ENCODE data around the gene RAG1.

The RAG1 gene

DNA sequence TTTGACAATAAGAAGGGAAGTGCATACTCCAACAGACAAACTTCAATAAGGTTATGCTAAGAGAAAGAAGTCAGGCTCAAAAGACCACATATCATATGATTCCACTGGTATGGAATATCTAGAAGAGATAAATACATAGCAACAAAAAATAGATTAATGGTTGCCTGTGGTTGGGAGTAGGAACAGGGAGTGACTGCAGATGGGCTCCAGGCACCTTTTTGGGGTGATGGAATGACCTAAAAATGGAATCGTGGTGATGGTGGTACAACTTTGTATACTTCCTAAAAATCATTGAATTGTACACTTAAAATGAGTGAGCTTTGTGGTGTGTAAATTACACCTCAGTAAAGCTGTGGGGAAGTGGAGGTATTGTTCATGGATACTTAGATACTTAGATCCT lies 59.2 kb downstream of the RAG1 start:
- DNase-seq (ENCODE audit: low read depth in 1 of 2, low spot score in 1 of 2): no peak

DNA sequence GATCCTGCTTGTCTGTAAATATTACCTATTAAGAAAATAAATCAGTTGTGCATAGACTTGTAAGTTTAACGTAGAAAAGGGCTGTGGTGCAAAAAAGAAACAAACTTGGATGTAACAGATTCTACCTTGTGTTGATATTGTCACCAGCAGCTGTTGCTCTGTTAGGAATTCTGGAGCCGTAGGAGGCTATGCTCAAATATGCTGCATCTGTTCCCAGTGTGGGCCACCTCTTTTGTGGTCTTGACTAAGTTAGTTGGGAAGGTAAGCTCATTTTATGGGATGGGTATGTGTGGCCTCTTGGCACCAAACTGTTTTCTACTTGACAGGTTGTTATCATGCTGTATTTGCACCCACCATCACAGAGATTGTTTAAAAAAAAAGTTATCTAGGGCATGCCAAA lies 59.7 kb downstream of the RAG1 start:
- DNase-seq (ENCODE audit: low read depth in 1 of 2, low spot score in 1 of 2): no peak

- no peak for DNase-seq (ENCODE audit: low read depth in 1 of 2, low spot score in 1 of 2)
These were observed 60.3 kb downstream of the RAG1 start for GRCh38 chr11:36628141-36628540.

DNA sequence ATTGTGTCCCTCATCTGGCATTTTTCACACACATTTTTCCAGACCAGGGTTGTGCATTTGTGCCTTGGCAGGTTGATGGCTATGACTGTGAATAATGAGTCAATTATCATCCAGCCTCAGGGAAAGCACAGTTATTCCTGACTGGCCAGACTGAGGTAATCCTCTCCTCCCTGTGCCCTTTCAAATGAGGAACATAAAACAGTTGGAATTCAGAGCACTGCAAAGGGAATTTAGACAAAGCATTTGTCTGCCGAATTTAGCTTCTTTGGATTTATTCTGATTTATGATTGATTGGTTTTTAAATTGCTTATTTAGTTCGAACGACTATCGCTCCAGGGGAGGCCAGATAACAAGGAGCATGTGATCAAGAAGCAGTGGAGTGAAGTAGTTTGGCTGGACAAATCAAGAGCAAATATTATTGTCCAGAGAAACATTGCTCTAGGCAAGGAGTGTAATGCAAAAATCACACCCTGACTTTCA lies 61.0 kb downstream of the RAG1 start:
- no peak for DNase-seq (ENCODE audit: low read depth in 1 of 2, low spot score in 1 of 2)

Data from activated T-helper 1 cell treated with anti-CD3 and anti-CD28 coated beads, Interleukin-2, amount 50 U/mL, for 16 hours (primary cell).